Cortex of kidney (tissue), 1 donor: ENCODE measurements around the gene TENT4A.
"Not testable (repeated sequence)": the region's sequence is repeated elsewhere in the genome, so short reads cannot be mapped to it uniquely, and the experiment has no call there.

ENCODE experiments used
- DNase-seq: peaks from one replicate; lab custom pipeline; 2025; lab: John Stamatoyannopoulos, UW

The TENT4A gene

DNA sequence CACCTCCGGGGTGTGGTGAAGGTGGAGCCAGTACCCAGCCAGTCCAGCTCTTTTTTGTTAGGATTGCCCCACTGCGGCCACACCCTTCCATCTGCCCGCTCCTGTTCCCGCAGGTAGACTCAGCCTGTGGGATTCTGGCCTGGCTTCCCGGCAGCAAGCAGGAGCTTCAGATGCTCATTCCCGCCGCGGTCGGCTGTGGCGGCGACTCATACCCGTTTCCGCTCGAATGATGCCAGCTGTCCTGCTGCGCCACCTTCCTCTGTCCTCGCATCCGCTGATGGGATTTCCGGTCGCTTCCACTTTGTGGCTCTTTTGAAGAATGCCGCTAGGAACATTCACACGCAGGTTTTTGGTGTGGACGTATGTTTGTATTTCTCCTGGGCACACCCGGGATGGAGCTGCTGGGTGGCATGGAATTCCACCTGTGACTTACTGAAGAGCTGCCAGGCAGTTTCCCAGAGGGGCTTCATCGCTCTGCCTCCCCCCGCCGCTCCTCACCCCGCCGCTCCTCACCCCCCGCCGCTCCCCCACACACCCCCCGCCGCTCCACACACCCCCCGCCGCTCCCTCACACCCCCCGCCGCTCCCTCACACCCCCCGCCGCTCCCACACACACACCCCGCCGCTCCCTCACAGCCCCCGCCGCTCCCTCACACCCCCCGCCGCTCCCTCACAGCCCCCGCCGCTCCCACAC lies 60.3 kb downstream of the TENT4A start:
- DNase-seq: no peak

DNA sequence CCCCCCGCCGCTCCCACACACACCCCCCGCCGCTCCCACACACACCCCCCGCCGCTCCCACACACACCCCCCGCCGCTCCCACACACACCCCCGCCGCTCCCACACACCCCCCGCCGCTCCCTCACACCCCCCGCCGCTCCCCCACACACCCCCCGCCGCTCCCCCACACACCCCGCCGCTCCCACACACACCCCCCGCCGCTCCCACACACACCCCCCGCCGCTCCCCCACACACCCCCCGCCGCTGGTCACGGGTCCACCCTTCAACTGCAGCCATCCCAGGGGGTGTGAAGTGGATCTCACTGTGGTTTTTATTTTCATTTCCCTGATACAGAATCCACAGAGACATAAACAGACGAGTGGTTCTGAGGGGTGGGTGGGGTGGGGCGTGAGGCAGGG lies 61.0 kb downstream of the TENT4A start:
- not testable (repeated sequence) for DNase-seq

DNA sequence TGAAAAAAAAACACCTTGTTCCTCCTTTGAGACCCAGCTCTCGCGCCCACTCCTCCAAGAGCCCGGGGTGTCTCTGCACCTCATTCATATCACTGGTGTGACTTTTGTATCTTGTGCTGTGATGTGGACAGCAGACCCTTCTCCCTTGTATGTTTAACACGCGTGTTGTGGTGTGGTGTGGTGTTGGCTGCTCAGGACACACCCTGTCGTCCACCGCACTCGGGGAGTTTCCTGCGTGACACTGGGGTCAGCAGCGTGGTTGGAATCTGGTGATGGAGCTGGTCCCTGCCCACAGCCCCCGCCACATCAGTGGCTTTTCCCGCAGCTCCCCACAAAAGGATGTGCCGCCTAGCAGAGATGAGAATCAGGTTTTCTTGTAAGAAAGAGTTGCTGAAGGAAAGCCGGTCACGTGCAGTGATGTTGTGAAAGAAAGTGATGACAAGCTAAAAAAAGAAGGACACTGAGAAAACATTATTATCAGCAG lies 61.5 kb downstream of the TENT4A start:
- DNase-seq: no peak

DNA sequence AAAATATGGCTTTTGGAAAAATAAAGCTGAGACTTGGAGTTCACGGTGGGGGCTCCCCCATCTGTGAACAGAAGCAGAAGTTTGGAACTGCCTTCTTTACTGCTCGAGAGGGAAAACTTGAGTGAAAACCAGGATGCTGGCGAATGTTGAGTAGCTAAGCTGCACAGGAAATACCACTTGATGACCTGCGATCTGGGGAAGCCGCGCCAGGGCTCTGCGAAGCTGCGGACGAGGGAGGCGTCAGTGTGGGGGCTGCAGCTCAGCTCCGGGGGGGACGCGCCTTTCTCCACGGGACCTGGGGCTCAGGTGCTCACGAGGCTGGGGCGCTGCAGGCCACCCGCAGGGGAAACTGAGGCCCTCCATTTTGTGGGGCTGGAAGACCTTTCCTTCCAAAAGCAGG lies 62.3 kb downstream of the TENT4A start:
- no peak for DNase-seq

DNA sequence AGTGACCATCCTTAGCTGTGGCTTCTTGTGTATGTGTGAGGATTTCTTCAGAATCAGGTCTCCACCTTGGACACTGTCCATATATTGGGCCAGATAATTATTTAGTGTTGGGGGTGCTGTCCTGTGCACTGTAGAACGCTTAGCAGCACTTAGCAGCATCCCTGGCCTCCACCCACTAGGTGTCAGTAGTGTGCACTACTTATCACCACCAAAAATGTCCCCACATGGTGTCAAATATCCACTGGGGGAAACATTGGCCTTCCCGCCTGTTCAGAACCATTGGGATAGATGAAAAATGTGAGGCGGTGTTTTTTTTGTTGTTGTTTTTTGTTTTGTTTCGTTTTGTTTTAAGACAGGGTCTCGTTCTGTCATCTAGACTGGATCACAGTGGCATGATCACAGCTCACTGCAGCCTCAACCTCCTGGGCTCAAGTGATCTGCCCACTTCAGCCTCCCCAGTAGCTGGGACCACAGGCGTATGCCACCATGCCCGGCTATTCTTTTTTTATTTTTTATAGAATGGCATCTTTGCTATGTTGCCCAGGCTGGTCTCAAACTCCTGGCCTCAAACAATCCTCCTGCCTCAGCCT lies 67.7 kb downstream of the TENT4A start:
- no peak for DNase-seq

DNA sequence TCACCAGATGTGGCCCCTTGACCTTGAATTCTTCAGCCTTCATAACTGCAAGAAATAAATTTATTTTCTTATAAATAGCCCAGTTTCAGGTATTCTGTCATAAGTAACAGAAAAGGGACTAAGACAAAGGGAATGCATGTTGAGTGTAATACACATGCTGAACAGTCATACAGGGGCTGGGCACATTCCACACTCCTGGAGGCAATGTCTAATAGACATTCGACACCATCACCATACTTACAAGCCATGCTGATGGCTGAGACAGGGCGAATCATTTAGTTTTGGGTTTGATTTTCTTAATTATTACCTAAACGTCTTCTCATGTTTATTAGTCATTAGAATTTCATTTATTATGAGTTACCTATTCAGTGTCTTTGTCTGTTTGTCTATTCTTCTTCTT lies 68.5 kb downstream of the TENT4A start:
- DNase-seq: no peak

DNA sequence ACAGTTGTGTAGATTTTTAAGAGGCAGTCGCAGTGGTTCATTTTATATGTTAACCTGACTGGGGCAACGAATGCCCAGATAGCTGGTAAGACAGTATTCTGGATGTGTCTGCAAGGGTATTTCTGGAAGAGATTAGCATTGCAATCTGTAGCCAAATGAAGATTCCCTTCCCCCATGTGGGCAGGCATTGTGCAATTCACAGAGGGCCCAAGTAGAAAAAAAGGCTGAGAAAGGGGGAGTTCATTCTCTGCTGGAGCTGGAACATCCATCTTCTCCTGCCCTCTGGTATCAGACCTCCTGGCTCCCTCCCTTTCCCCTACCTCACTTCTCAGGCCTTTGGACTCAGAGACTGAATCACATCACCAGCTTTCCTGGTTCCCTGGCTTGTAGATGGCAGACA lies 70.6 kb downstream of the TENT4A start:
- no peak for DNase-seq

DNA sequence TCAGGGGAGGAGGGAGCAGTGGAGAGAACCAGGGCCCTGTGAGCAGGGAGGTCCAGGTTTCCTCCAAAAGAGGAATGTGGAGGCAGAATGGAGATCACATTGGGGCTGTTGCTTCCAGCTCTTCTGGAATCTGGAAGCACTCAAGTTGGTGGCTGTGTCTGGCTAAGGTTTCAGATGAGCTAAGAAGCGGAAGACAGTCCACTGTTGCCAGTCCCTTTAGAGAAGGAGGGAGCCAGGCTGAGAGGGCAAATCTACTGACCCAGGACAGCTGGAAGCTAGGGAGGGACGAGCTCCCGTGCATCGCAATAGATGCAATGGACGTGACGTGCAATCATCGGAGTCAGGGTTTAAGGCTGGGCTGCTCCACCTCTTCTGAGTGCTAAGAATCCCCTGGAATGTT lies 71.2 kb downstream of the TENT4A start:
- DNase-seq: no peak

DNA sequence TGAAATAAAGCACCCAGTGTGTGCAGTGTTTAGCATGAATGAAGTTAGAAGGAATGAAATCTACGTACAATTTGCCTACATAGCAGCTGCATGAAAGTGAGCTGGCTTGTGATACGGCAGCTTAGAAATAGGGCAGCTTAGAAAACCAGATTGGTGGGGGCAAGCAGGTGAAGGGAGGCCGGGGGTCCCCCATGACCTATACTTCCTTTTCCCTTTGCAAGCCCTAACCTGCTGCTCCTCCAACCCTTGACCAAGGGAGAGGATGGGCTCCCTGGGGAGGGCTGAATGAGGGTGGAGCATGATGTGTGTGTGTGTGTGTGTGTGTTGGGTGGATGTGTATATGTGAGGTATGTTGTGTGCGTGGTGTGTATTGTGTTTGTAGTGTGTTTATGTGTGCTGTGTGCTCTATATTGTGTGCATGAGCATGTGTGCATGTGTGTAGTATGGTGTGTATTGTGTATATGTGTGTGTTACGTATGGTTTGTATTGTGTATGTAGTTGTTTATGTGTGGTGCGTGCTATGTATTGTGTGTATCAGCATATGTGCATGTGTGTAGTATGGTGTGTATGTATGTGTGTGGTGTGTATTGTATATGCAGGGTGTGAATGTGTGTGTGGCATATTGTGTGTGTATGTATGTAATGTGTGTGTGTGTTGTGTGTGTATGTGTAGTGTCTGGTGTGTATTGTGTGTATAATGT lies 72.1 kb downstream of the TENT4A start:
- no peak for DNase-seq

DNA sequence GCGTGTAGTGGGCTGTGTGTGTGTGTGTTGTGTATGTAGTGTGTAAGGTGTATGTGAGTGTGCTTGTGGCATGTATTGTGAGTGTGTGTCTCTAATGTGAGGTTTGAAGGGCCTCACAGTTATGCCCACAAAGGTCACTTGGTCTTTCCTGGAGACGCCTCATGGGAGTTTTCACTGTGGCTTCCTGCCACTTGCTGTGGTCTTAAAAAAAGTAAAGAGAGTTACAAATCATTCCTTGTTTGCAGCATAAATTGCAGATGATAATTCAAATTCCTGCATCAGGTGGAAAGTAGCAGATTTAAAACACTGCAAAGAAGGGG lies 72.6 kb downstream of the TENT4A start:
- no peak for DNase-seq

DNA sequence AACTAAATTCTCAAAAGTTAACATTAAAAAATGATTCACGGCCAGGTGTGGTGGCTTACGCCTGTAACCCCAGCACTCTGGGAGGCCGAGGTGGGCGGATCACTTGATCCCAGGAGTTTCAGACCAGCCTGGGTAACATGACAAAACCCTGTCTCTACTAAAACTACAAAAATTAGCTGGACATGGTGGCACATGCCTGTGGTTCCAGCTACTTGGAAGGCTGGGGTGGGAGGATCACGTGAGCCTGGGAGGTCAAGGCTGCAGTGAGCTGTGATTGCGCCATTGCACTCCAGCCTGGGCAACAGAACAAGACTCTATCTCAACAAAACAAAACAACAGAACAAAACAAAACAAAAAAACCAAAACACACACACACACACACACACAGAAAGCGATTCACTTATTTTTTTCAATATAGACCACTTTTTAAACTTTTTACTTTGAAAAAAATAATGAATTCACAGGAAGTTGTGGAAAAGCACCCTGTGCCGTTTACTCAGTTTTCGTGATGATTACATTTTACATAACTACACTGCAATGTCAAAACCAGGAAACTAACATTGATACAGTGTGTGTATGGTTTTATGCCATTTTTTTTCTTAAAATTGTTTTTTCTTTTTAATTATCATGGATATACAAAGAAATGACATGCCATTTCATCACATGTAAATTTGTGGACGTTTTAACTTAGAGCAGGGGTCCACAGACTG lies 73.7 kb downstream of the TENT4A start:
- no peak for DNase-seq

DNA sequence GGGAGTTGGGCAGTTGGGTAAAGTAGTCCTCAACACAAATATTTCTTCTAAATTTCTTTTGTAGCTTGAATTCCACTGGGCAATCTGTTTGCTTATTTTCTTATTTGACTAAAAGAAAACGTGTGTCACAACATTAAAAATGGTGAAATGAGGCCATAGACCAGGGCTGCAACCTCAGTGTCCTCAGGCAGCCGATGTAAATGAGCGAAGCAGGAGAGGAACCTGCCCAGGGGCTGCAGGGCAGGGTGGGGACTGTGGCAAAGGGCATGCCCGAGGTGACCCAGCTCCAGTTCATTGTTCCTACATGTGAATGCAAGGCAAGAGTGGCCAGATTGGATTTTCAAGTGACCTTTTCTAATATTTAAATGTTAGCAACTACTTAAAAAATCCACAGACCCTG lies 74.7 kb downstream of the TENT4A start:
- no peak for DNase-seq

DNA sequence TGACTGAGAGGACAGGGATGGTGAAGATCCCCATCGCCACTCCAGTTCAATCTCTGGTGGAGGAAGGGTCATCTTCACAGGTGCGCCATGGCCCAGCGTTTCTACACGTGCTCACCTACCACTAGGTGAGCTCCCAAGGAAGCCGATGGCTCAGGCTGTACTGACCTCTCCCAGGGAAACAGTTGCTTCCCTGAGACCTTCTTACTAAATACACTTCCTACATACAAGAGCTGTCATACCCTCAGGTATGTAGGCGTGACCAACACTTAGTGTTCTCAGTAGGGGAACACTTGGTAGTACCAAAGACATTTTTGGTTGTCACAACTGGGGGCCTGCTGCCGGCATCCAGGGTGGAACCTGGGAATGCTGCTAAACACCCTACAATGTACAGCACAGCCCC lies 75.2 kb downstream of the TENT4A start:
- no peak for DNase-seq

DNA sequence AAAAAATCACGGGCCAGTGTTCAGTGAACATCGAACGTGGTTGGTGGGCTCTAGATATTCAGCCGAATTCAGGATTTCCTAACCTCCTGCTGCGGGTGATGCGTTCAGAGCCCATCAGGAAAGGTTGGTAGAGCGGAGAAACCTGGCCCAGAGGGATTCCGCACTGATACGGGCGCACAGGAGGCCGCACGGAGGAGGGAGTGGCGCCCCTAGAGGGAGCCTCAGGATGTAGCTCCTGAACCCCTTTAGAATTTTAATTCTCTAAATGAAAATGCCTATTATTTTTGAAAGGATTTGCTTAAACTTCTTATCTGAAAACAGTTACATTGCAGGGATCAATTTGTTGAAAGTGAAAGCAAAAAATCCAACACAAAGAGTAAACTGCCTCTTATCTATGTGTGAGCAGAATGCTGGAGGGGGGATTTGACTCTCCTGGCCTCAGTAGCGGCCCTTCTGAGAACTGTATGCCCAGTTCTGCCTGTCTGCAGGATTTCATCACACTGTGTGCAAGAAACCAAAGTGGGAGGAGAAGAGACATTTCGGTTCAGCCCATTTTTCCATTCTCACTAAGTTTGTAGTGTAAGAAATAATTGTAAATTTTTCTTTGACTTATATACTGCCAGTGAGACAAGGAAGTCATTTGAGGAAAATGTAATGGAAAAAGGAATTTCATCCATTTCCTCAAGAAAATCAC lies 75.9 kb downstream of the TENT4A start:
- no peak for DNase-seq

DNA sequence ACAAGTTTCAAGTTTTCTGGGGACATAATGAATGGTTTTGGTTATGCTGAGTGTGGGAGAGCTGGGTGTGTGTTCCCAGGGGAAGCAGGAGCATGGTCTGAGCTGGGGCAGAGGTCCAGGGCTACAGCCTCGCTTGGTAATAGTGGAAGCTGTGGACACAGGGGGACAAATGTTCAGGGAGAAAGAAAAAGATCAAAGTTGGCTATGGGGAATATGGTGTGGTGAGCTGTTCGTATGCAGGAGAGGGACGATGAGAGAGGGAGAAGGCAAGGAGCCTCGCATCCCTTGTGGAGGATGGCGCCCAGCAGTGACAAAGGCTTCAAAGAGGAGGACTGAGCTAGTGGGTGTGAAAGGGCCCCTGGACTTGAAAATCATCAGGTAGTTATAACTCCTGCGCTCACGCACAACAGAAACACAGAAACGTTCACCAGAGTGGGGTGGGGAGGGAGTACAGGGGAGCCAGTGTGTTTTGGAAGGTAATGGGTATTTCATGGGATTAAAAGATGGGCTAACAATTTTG lies 77.2 kb downstream of the TENT4A start:
- DNase-seq: no peak

DNA sequence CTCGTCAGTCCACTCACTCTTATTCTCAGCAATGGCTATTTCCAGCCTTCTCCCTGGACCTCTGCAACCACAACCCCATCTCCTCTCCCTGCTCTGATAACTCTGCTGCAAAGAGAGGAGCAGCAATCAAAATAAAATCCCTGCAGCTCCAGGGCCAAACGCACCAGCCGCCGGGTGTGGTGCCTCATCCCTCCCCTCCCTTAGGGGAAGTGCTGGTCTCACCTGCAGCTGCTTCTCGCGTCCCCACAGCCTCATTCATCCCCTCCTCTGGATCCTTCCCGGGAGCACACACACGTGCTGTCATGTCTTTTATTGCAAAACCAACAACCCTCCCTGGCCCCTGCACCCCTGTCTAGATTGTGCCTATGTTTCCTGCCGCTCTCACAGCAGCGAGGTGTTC lies 77.8 kb downstream of the TENT4A start:
- DNase-seq: no peak

DNA sequence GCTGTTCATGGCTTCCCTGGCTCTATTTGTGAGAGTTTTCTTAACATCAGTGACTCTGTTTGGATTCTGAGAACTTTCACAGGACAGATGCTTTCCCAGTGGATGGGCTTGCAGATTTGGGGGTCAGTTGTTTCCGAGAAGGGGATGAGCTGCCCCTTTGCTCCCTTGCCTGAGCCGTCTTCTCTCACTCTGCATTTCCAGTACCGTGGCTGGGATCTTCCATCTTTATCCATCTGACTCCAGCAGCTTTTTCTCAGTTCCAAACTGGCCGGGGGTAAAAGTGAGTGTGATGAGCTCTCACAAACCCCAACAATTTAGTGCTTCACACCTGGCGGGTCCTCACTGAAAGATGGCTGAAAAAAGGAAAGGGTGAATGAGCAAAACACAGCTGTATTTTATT lies 79.1 kb downstream of the TENT4A start:
- DNase-seq: no peak

DNA sequence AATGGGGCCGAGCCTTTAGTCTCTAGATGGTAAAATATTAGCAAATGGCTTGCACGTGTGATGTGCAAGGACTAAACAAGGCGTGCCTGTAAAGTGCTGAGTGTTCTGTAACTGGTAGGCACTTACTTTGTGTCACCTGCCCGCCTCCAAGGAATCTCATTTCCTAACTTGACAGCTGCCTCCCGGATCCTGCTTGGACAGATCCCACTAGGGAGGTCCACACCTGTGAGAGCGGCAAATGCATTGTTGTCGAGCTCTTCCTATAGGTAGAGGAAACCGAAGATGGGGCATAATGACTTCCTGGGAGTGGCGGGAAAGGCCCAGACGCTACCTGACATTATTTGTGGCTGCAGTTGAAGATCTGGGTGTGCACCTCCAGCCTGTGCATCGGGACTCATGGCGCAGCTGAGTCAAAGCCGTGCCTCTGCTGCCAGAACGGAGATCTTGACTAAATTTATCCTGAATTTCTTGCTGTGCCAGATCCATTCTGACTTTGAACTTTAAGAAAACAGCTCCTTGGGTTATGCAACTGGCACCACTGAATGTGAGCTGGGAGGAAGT lies 79.8 kb downstream of the TENT4A start:
- DNase-seq: no peak

DNA sequence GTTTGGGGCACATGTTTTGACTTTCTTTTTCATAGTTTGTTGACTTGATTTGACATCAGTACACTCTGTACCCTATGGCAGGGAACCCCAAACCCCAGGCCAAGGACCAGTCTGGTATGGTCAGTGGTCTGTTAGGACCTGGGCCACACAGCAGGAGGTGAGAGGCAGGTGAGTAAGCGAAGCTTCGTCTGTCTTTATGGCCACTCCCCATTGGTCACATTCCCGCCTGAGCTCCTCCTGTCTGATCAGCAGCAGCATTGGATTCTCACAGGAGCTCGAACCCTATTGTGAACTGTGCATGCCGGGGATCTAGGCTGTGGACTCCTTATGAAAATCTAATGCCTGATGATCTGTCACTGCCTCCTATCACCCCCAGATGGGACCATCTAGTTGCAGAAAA lies 88.0 kb downstream of the TENT4A start:
- no peak for DNase-seq

DNA sequence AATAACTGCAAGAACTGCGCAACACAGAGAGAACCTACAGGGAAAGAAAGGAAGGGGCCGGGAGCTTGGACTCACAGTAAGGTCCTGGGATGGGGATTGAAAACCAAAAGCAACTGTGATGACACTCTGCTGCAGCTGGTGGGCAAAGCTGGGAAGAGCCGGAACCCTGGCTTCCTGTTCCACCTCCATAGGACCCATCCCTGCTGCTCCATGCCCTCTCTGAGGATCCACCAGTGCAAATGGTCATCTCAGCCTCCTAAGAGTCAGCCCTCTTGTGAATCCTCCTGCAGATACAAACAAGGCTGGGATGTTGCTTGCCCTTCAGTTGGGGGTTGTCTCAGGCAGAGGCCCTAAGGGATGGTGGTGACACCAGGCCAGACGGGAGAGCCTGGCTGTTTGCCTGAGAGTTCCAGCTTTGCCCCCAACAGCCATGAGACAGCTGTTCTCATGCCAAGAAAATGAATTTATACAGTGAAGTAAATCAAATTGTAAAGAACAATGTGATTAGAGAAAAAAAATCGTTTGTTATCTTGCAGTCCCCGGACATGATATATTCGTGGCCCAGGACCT lies 90.8 kb downstream of the TENT4A start:
- DNase-seq: no peak

DNA sequence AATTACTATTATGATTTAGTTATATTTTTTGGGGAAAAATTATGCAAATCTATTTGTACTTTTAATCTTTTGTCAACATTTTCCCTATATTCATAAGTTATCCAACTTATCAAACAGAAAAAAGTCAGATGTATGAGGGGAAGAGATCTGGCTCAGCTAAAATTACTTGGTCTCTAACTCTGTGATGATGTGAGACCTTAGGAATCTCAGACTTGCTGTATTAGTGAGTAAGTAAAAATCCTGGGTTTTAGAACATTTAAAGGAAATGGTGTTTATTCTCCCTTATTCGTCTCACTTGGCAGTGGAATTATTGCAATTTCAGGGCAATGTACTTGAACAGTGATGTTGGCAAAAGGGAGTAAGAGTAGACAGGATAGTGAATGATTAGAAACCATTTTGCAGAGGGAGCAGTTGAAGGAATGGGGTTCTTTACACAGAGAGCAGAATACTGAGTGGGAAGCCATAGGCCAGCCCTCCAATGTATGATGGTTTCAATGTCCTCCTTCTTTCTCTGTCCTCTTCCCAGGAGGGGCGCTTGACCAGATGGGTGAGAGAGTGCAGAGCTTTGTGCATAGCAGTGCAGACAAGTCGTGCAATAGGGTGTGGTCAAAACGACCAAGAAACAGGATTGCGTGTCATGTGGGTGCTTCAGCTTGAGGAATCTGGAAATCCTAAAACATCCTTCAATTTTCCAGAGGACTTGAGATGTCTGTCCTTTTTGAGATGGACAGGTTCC lies 91.7 kb downstream of the TENT4A start:
- DNase-seq: no peak
